Stimulated activated CD4-positive, alpha-beta T cell treated with anti-CD3 and anti-CD28 coated beads, Interleukin-1b, Interleukin-23, amount 100 ng/mL, for 1 hour (primary cell): ENCODE results near the gene RRAS2.
"Not testable (repeated sequence)": the region's sequence is repeated elsewhere in the genome, so short reads cannot be mapped to it uniquely, and the experiment has no call there.

Experiments
- DNase-seq, 2 donors: peaks; one replicate each; pipeline ENCODE4 v3.0.0-alpha.2; 2020; ENCODE audit warnings: low read depth in 2 of 2

Gene RRAS2

DNA sequence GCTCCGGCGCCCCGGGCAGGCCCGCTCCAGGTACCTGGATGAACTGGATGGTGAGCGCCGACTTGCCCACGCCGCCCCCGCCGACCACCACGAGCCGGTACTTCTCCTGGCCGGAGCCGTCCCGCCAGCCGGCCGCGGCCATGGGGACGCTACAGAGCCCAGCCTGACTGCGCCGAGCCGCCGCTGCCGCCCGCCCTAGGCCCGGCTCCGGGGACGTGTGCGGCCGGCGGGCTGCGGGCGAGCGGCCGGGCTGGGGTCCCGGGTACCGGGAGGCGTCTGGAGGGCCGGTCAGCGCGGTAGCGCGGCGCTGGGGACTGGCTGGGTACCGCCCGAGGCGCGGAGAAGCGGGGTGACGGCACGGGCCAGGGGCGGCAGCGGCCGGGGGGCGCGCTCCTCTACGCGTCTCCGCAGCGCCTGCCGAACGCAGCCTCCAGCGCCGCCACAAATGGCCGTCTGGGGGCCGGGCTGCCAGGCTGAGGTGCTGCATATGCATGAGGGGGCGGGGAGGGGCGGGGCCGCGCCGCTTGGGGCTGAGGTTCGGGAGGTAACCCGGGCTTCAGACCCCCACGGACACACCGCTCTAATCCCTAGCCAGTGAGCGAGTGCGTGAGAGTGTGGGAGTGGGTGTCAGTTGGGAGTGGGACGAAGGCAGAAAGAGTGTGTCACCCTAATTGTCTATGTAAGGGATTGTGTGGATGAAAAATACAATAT, at the start of gene RRAS2:
Gene RRAS2, minus strand, starts transcription at position 455 of the 711 bp plus-strand sequence. Its CDS starts 313 bp downstream, at position 142.
- DNase-seq, result peak; percentile 44 to 60

DNA sequence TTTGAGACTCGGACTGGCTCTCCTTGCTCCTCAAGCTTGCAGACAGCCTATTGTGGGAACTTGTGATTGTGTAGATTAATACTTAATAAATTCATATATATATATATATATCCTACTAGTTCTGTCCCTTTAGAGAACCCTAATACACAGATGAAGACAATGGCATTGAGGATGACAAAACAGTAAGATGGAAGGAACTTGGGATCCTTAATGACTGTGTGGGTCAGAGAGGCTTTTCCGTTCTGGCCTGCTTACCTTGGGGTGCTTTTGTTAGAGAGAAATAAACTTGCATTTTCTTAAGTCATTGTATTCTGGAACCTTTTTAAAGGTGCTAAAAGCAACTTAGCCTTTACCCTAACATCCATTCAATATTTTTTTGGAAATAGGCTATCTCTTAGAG, 49.6 kb upstream of the RRAS2 start:
- DNase-seq, result no peak

DNA sequence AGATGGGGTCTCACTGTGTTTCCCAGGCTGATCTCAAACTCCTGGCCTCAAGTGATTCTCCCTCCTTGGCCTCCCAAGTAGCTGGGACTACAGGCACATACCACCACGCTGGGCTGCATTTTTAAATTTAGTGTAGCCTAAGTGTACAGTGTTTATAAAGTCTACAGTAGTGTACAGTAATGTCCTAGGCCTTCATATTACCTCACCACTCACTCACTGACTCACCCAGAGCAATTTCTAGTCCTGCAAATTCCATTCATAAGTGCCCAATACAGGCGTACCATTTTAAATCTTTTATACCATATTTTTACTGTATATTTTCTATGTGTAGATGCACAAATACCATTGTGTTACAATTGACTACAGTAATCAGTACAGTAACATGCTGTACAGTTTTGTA, 47.1 kb upstream of the RRAS2 start:
- DNase-seq, result not testable (repeated sequence)

DNA sequence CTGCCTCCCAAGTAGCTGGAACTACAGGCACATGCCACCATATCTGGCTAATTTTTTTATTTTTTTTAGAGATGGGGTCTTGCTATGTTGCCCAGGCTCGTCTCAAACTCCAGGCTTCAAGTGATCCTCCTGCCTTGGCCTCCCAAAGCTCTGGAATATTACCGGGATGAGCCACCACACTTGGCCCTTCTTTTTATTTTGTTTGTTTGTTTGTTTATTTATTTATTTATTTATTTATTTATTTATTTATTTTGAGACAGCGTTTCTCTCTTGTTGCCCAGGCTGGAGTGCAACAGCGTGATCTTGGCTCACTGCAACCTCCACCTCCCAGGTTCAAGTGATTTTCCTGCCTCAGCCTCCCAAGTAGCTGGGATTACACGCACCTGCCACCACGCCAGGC, 44.5 kb upstream of the RRAS2 start:
- not testable (repeated sequence) for DNase-seq

DNA sequence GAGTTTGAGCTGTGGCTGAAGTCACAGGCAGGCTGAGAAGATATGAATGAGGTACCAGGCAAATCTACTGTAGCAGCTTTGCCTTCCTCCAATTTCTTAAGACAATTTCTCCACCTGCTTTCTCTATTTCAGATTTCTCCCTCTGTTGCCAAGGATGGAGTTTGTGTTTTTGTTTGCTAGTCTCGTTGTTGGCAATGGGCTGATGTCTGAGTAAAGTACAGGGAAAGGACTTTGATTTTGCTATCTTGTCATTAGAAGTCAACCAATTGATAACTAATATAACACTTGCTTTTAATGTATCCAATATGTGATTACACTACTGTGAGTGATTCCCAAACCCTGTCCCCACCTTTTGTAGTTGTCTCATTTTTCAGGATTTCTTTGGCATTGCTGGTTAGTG, 40.1 kb upstream of the RRAS2 start:
- DNase-seq, result no peak

DNA sequence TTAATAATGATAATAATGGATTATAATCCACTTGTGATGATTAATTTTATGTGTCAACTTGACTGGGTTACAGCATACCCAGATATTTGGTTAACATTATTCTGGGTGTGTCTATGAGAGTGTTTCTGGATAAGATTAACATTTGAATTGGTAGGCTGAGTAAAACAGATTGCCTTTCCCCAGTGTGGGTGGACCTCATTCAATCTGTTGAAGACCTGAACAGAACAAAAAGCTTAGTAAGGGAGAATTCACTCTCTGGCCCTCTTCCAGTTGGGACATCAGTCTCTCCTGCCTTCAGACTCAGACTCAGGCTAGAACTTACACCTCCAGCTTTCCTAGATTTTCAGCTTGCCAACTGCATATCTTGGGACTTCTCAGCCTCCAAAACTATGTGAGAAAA, 37.3 kb upstream of the RRAS2 start:
- DNase-seq, result no peak

DNA sequence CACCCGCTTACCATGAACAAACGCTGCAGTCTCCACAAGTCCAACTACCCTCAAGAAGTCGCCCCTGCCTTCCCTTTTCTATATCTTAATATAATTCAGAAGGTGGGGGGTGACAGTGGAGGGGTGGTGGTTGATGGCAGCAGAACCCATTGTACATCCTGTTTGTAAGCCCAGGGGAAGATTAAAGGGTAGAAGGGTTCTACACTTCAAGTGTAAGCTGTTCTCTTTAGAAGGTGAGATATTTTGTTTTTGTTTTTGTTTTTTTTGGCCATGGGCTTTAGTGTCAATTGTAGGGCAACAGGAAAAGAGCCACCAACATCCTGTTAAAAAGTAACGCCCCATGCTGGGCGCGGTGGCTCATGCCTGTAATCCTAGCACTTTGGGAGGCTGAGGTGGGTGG, 34.9 kb upstream of the RRAS2 start:
- no peak for DNase-seq

DNA sequence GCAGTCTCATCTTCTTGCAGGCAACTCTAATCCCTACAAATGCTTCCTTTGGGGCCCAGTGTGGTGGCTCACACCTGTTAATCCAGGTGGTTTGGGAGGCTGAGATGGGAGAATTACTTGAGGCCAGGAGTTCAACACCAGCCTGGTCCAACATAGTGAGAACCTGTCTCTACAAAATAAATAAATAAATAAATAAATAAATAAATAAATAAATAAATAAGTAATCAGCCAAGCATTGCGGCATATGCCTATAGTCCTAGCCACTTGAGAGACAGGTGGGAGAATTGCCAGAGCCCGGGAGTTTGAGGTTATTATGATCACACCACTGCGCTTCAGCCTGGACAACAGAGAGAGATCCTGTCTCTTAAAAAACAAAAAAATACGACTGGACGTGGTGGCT, 34.1 kb upstream of the RRAS2 start:
- no peak for DNase-seq

DNA sequence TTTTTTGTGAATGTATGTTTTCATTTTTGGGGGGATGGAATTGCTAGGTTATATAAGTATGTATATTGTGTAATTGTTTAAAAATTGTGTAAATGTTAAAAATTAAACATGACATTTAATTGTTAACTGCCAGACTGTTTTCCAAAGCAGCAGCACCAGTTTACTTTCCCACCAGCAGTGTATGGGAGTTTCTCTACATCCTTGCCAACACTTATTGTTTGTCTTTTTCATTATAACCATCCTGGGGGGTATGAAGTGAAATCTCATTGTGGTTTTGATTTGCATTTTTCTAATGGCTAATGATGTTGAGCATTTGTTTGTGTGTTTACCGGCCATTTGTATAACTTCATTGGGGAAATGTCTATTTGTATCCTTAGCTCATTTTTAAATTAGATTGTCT, 31.7 kb upstream of the RRAS2 start:
- DNase-seq, result no peak

DNA sequence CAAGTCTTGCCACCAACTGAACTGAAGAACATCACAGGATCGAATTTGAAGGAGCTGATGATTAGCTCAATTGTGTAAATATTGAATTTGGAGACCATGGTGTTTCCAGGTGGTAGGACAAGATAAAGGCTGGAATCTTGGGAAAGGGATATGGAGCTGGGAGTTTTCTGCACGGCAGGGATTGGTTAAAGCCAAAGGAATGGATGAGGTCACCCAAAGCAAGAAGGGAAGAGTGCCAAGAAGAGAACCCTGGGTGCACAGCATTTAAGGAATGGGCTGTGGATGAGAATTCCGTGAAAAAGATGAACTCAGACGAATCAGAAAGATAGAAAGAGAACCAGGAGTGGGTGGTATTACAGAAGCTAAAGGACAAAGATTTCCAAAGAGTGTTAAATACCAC, 29.4 kb upstream of the RRAS2 start:
- DNase-seq, result no peak

DNA sequence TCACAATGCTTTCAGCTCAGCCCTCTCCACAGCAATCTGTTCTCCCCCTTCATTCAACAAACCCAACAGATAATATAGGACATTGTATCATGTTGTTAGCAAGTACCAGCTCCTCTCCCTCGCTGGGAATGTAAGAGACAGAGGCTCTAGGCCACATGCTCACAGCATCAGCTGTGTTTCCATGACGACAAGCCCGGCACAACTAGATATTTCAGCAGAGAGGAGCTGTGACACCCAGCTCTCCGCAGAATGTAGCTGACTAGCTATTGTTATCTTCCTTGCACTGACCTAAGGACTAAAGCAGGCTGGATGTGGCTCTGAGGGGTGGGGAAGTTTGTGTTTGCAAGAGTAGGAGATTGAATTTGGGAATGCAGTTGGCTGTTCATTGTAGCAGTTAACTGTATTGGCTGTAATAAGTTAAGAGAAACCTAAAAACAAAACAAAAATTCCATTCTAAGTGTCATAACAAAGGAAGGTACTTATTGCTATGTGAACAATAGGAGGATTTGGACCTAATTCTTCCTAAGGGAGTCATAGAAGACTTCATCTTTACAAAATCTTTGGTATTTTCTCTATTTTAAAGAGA, 28.0 kb upstream of the RRAS2 start:
- DNase-seq, result no peak

DNA sequence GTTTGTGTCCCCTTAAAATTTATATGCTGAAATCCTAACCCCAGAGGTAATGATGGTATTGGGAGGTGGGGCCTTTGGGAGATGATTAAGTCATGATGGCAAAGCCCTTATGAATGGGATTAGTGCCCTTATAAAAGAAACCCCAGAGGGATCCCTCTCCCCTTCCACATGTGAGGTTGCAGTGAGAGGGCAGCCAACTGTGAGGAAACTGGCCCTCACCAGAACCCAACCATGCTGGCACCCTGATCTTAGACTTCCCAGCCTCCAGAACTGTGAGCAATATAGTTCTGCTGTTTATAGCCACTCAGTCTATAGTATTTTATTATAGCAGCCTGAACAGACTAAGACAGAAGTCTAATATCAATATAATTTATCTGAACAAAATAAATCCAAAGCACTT, 27.1 kb upstream of the RRAS2 start:
- no peak for DNase-seq

DNA sequence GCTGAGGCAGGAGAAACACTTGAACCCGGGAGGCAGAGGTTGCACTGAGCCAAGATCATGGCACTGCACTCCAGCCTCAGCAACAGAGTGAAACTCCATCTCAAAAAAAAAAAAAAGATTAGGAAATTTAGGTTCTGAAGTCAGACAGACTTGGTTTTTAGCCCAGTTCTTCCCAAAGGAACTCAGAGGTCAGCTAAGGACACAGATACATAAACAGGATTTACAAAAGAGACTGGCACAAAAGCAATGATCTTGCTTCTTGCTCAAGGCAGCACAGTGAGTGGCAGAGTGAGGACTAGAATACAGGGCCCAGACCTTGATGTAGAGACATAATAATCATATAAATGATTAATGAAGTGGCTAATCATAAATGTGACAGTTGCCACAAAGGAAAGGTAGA, 25.4 kb upstream of the RRAS2 start:
- no peak for DNase-seq

DNA sequence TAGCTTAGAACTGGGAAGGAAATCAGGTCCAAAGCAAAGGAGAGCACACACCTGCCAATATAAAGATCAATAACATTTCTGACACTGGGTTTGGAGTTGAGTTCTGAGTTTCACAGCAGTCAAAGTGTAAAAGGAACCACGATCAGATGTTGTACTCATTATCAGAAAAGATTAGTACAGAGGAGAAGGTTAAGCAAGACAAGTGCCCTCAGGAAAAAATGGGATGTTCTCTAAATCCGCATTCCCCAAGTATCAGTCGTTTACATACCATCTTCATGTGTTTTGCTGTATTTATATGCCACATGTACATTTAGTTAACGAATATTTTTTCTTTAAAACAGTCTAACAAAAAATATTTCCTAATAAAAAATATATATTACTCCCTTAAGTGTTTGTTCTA, 23.0 kb upstream of the RRAS2 start:
- DNase-seq, result no peak

DNA sequence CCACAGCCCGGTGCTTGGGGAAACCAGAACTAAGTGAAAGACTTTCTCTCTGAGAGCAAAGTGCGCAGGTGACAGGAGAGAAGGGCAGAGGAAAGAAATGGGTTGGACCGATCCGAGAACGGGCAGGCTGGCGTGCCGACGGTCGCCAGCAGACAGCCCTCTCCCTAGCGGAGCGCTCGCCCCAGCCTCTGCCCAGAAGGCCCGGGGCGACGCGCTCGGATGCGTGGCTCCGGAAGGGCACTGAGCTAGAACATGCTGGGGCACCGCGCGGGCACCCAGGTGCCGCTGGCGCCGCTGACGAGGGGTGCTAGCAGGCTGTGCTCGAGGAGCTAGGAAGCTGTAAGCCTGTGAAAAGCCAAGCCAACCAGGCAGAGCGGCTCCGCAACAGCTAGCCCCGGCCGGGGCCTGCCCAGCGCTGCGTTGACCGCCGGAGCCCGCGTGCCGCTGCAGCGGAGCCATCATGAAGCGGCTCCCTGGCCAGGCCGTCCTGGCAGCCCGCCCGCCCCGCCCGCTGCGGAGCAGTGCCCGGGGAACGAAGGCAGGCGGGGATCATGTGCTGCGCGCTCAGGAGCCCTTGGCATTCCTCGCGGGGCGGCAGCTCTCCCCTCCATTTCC, 22.1 kb upstream of the RRAS2 start:
- DNase-seq, result no peak

DNA sequence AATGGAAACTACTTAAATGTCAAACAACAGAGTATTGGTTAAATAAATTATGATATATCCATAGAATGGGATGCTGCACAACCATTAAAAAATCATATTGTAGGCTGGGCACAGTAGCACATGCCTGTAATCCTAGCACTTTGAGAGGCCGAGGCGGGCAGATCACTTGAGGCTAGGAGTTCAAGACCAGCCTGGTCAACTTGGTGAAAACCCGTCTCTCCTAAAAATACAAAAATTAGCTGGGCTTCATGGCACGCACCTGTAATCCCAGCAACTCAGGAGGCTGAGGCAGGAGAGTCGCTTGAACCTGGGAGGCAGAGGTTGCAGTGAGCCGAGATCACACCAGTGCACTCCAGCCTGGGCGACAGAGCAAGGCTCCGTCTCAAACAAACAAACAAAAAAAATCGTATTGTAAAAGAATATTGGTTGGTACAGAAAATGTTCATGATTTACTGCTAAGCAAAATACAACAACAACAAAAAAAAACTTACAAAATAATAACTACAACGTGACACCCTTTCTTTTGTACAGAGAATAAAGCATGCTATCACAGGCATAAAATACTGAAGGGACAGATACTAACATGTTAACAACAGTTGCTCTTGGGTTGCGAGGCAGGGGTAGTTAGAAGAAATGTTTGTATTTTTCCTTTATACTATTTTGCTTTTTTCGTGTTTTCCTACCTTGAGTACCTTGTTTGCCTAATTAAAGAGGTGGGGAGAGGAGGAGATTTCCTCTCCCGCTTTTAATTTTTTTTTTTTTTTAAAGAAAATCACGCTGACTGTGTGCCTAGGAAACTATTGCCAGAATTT, 21.3 kb upstream of the RRAS2 start:
- no peak for DNase-seq

DNA sequence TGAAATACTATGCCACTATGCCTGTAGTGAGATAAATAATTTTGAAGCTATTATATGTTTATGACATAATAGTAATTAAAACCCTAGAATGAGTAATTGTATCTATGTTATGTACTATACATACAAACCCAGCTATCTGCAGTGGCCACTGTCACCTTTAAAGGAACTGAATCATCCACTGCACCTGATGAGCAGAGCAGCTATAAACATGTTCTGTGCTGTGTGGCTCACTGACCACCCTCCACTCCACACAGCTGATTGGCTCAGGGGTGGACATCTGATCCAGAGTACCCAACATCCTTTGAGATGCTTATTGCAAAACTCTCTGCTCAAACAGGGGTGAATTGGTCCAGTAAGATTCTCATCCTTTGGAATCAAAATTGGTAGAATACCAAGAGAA, 19.2 kb upstream of the RRAS2 start:
- DNase-seq, result no peak

DNA sequence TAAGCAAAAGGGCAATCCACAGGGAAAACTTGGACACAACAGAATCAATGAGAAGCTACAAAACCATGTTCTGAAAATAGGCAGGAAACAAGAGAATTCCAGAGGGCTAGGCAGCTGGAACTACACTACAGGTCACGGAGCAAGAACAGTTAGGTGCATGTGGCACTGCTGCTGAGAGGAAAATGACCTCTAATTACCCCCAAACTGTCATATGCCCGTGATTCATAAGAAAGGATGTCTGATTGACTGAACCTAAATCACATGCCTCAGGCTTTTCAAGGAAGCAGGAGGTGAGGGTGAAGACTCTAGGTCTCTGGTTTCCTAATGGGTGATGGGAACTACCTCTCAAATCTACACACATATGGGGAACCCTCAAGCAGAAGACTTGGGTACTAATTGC, 17.9 kb upstream of the RRAS2 start:
- DNase-seq, result no peak

DNA sequence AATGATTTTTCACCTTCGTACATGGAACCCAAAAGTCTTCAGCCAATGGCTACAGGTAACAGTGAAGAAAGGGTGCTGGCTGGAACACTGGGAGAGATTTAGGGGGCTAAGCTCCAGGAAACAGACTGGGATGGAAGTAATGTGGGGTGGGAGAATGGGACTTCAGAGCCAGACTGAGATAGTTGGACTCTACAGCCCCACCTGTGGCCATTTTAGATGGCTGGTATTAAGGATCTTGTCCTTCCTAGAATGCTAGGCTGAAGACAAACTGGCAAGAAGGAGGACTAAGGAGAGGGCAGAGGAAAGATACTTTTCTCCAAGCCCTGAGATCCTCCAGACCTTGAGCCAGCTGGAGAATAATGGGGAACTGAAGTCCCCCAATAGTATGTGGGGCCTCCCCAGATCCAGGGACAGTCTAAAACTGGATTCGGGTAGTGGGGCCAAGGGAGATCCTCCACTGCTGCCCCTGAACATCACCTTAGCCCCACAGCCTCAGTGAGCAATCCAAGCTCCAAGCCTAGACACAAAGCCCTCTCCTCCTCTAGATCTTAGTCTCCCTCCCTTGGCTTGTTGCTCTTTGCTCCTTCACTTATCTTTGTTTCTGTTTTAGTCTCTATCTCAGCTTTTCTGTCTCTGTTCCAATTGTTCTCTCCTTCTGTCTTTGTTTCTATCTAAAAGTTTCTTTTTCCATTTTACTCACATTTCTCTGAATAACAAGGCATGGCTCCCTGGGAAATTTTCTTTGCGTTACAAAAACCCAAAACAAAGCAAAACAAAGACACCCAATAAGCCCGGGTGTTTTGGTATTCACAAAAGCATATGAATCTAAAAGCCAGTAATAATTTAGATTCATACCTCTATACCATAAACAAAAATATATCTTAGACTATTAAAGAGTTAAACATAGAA, 16.2 kb upstream of the RRAS2 start:
- no peak for DNase-seq

DNA sequence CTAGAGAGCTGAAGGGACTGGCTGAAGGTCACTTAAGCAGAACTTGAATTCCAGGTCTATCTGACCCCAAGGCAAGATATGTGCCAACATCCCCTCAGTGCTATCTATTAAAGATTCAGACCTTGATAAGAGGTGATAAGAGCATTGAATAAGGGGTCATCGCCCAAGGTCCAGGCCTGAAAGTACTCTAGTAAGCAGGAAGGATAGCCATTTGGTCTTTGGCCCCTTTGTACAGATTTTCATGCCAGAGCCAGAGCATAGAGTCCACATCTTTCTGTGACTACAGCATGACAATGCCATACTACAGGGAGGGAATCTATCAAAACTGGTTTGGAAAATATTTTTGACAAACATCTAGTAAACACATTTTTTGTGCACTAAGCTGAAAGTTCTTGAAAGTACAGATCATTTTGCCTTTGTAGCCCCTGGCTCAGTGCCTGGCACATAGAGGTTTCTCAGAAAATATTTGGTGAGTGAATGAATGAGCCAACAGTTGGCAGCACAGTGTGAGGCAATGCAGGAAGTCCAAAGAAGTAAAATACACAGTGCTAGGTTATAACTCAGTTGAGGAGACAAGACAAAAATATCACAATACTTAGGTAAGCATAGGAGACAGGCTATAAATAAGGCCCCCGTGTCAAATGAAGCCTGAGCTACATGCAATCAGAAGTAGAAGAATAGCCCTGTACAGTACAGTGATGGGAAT, 15.1 kb upstream of the RRAS2 start:
- DNase-seq, result no peak

DNA sequence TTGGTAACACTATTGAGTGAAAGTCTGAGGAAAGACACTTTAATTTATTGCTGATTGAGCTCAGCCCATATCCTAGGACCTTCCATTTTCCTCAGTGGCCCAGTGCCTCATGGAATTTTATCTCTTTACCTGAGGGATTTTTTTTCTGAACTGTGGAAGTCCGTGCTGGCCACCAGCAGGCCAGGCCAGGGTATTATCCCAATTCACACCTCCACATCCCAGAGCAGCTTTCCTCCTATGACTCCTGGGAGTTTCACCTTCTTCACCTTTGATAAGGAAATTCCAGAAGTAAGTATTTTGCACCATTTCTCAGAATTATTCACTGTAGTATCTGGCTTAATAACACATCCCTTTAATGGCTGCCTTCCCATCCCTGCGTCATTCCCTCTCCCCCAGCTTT, 13.0 kb upstream of the RRAS2 start:
- no peak for DNase-seq
